GM12801 (cell line): ENCODE measurements around the gene RAC2.

Source experiments
- CTCF ChIP-seq: IDR thresholded peaks from one replicate; pipeline ENCODE4 v1.5.1; 2011; ENCODE audit warnings: control low read depth; ENCODE audit not compliant: insufficient read length; ENCODE audit errors: extremely low read depth

The RAC2 gene

GRCh38 chr22:37259540-37260029 is 15.5 kb upstream of the RAC2 start:
- no peak for TF ChIP-seq CTCF

- TF ChIP-seq CTCF = no peak
Observed at GRCh38 chr22:37258753-37259401, 14.8 kb upstream of the RAC2 start.

- no peak for TF ChIP-seq CTCF
Observed at GRCh38 chr22:37258005-37258752, 14.1 kb upstream of the RAC2 start.

- no peak for TF ChIP-seq CTCF
Observed at GRCh38 chr22:37256075-37256726, 12.1 kb upstream of the RAC2 start.

- TF ChIP-seq CTCF = no peak
Observed at GRCh38 chr22:37255558-37256006, 11.5 kb upstream of the RAC2 start.

- no peak for TF ChIP-seq CTCF
Observed at GRCh38 chr22:37254867-37255233, 10.8 kb upstream of the RAC2 start.

- no peak for TF ChIP-seq CTCF
Observed at GRCh38 chr22:37254209-37254866, 10.3 kb upstream of the RAC2 start.
